ENCODE data around the gene GOLGB1.
A peak's percentile ranks its signal among the peaks of the same experiment; 100 is the strongest.

GOLGB1 gene

DNA sequence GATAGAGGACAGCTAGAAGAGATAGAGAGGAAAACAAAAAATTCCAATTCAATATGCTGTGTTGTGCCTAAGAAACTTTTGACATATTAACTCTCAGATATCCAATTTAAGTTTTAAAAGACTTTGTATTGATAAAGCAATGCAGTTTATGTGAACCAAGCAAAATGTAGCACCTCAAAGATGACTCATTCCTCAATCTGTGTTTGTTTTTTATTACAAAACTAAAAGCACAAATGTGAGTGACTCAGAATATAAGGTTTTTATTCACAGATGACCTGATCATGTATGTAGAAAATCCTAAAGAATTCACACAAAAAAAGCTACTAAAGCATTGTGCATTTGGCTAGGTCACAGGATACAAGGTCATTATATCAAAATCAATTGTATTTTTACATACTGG, 99.9 kb downstream of the GOLGB1 start:
- TF ChIP-seq, protein P1, sequence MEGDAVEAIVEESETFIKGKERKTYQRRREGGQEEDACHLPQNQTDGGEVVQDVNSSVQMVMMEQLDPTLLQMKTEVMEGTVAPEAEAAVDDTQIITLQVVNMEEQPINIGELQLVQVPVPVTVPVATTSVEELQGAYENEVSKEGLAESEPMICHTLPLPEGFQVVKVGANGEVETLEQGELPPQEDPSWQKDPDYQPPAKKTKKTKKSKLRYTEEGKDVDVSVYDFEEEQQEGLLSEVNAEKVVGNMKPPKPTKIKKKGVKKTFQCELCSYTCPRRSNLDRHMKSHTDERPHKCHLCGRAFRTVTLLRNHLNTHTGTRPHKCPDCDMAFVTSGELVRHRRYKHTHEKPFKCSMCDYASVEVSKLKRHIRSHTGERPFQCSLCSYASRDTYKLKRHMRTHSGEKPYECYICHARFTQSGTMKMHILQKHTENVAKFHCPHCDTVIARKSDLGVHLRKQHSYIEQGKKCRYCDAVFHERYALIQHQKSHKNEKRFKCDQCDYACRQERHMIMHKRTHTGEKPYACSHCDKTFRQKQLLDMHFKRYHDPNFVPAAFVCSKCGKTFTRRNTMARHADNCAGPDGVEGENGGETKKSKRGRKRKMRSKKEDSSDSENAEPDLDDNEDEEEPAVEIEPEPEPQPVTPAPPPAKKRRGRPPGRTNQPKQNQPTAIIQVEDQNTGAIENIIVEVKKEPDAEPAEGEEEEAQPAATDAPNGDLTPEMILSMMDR (IDR thresholded peaks at IDR 0.05), result no peak
- H3K4me1 Mint-ChIP-seq, result peaks cover 3% of the 10 kb centered on the region
- H3K36me3 Mint-ChIP-seq (ENCODE audit: low read depth), result no peaks in the 10 kb centered on the region
- H3K27ac Mint-ChIP-seq, result no peak overlapping the region
- no peaks in the 10 kb centered on the region for H3K9me3 Mint-ChIP-seq
- H3K27me3 Mint-ChIP-seq (ENCODE audit: low read depth, poor library complexity), result peaks cover 6% of the 10 kb centered on the region
- no peak overlapping the region for H3K4me3 Mint-ChIP-seq
- DNase-seq, result no peak

DNA sequence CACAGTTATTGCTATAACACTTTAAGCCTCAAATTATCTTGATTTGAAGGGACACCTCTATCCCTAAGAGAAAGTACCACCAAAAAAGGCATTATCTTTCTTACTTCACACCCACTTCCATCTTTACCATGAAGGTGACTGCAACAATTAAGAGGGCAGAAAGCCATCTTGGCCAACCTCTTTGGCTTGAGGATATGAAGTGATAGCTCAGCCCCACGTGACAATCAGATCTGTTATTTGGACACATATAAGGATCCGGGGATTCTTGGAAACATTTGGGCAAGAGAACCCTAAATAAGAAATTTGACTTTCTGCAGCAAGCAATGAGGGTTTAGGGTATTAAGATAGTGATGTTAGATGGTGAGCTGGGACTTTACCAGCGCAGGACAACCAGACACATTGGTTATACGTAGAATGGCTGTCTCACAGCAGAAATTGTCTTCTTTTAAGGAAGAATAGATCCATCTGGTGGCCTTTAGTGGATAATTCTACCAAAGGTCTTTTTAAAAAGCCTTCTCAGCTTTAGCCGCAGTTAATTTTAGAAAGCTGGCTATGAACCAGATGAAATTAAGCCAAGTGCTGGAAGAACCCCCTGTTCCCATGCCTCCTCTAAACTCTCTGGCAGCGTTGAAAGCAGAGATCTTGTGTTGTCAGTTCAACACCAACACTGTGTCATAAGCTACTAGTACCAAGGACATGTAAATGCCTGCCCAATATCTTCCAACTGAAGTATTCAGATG, 101.2 kb downstream of the GOLGB1 start:
- Mint-ChIP-seq H3K9me3 (no peaks in the 10 kb centered on the region), H3K27ac (no peak overlapping the region), H3K36me3 (ENCODE audit: low read depth) (no peaks in the 10 kb centered on the region), H3K4me3 (no peak overlapping the region), H3K27me3 (ENCODE audit: low read depth, poor library complexity) (peaks cover 6% of the 10 kb centered on the region), H3K4me1 (peaks cover 15% of the 10 kb centered on the region)
- TF ChIP-seq, protein P1 (IDR thresholded peaks at IDR 0.05), result no peak
- no peak for DNase-seq

DNA sequence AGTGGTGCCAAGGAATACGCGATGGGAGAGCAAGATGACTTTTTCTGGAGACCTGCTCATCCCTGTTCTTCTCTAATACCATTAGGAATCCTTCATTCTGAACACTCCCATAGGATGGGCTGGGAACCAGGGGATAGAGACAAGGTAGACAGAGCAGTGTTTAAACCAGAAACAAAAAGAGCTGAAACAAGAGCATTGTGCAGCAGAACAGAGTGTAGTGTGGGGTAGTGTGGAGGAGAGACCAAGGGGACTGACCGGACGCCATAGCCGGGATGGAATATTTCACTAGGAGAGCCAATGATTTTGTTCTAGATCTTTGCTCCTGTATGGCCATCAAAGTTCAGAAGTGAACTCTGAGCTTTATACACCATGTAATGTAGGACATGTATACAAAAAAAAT, 104.5 kb downstream of the GOLGB1 start:
- H3K27me3 Mint-ChIP-seq (ENCODE audit: low read depth, poor library complexity), result peaks cover 6% of the 10 kb centered on the region
- H3K36me3 Mint-ChIP-seq (ENCODE audit: low read depth), result no peaks in the 10 kb centered on the region
- peaks cover 26% of the 10 kb centered on the region for H3K4me1 Mint-ChIP-seq
- no peak for DNase-seq
- TF ChIP-seq, protein P1 (IDR thresholded peaks at IDR 0.05), result no peak
- peak overlapping the region; percentile 76 for H3K27ac Mint-ChIP-seq
- no peak overlapping the region for H3K4me3 Mint-ChIP-seq
- no peaks in the 10 kb centered on the region for H3K9me3 Mint-ChIP-seq

DNA sequence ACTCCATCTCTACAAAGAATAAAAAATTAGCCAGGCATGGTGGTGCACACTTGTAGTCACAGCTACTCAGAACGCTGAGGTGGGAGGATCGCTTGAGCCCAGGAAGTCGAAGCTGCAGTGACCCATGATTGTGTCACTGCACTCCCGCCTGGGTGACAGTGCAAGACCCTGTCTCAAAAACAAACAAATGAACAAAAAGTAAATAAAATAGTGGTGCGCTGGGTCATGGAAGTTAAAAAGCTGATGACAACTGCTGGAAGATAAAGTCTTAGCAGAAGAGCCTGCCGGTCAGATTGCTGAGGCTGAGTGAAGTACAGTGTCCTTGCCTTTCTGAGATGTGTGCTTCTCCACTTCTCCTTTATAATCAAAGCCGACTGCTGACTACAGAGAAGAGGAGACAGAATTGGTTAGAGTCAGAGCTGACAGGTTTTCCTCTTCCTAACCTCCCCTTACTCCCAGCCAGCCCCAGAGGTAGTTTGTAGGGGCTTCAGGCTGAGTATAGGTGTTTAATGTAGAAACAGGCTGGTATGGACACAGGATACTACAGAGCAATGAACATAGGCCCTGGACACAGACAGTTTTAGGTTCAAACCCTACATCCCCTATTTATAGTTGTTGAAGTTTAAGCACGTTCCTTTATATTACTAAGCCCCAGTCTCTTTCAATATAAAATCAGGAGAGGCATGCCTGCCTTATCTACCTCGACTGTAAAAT, 106.8 kb downstream of the GOLGB1 start:
- Mint-ChIP-seq H3K27me3 (ENCODE audit: low read depth, poor library complexity) (peaks cover 6% of the 10 kb centered on the region), H3K4me3 (no peak overlapping the region), H3K27ac (peak overlapping the region; percentile 89), H3K36me3 (ENCODE audit: low read depth) (no peaks in the 10 kb centered on the region), H3K9me3 (no peaks in the 10 kb centered on the region), H3K4me1 (peaks cover 26% of the 10 kb centered on the region)
- no peak for DNase-seq
- TF ChIP-seq, protein P1 (IDR thresholded peaks at IDR 0.05), result no peak

DNA sequence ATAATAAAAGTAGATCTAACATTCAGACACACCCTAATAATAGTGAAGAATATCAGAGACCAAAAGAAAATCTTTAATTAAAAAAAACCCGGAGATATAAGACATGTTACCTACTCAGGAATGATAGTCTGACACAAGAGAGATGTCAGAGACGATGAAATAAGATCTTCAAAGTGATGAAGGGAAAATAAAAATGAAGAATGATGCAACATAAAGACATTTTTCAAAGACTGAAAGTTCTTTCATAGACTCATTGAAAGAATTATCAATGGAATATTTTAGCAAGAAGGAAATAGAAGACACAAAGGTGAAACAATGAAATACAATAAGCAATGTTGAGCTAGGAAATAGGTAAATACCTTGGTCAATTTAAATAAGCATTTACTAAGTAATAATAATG, 108.4 kb downstream of the GOLGB1 start:
- peaks cover 5% of the 10 kb centered on the region for H3K27me3 Mint-ChIP-seq (ENCODE audit: low read depth, poor library complexity)
- no peak overlapping the region for H3K27ac Mint-ChIP-seq
- H3K36me3 Mint-ChIP-seq (ENCODE audit: low read depth), result no peaks in the 10 kb centered on the region
- TF ChIP-seq, protein P1 (IDR thresholded peaks at IDR 0.05), result no peak
- no peaks in the 10 kb centered on the region for H3K9me3 Mint-ChIP-seq
- H3K4me3 Mint-ChIP-seq, result no peak overlapping the region
- H3K4me1 Mint-ChIP-seq, result peaks cover 26% of the 10 kb centered on the region
- no peak for DNase-seq

All from nephron progenitor cell (in vitro differentiated cells).